Ovary (tissue), 9 donors: Measurements from ENCODE around the gene MELK. TPM values are rescaled to one million over a fixed set of nuclear protein-coding genes. Genes with fewer than 3 reads are reported as not detected.
"Not testable (repeated sequence)": the region's sequence is repeated elsewhere in the genome, so short reads cannot be mapped to it uniquely, and the experiment has no call there.

Experiments used
- DNase-seq, 5 donors: peaks; one replicate each; pipeline ENCODE4 v3.0.0-alpha.2; 2019 to 2020
- H3K27ac ChIP-seq, 2 donors: fragments of 200-600 bp; one replicate each; pipeline versions ENCODE4 v1.5.1 to v1.8.0; 2019 to 2022
- H3K27me3 ChIP-seq: fragments of 200-600 bp; one replicate; pipeline ENCODE4 v1.8.0; 2022
- H3K36me3 ChIP-seq: fragments of 200-600 bp; sonication (generic); one replicate; pipeline ENCODE4 v1.5.1; 2019
- H3K4me1 ChIP-seq: one replicate; pipeline ENCODE4 v1.8.1; 2013; ENCODE audit warnings: mild to moderate bottlenecking, moderate library complexity; ENCODE audit not compliant: insufficient read depth
- H3K4me3 ChIP-seq: fragments of 200-600 bp; sonication (generic); one replicate; pipeline ENCODE4 v1.5.1; 2017
- H3K9me3 ChIP-seq, 2 donors: fragments of 200-600 bp in 1 of 2; sonication (generic) in 1 of 2; one replicate each; pipeline versions ENCODE4 v1.5.1 to v1.8.1; 2013 to 2019; ENCODE audit warnings: mild to moderate bottlenecking in 1 of 2, moderate library complexity in 1 of 2
- CTCF ChIP-seq, 3 donors: fragments of 450-650 bp in 2 of 3; fragments of 200-600 bp in 1 of 3; IDR thresholded peaks; one replicate each; pipeline versions ENCODE4 v1.5.1 to v1.8.0; 2016 to 2022; ENCODE audit warnings: antibody characterized with exemption in 3 of 3, mild to moderate bottlenecking in 1 of 3
- EP300 ChIP-seq: sonication (generic); formaldehyde crosslinking; IDR thresholded peaks from one replicate; pipeline ENCODE4 v1.6.1; 2017; ENCODE audit warnings: antibody characterized with exemption
- POLR2A ChIP-seq: fragments of 450-650 bp; IDR thresholded peaks from one replicate; pipeline ENCODE4 v1.6.1; 2017; ENCODE audit warnings: antibody characterized with exemption, mild to moderate bottlenecking, moderate library complexity
- WGBS, 3 donors: extraction: QIAGEN DNeasy Blood & Tissue Kit in 1 of 3; methylation state at CpG; one replicate each; pipeline versions ENCODE4 v1.1.5 to v1.1.7; 2013 to 2017; 5-methylcytosine and 5-hydroxymethylcytosine counted together
- intact Hi-C, 4 donors: fragments of 100-400 bp; cut with DNase I; formaldehyde crosslinking; loops; one replicate each; pipeline versions ENCODE4 v1.11.0 to v1.15.1; 2022 to 2023
- polyA plus RNA-seq, 2 donors: library from polyadenylated mRNA; stranded (reverse); fragments of 200-250 nt in 1 of 2; fragments of 350-450 nt in 1 of 2; fragmentation: Illumina TruSeq in 1 of 2; extraction: RNeasy Lipid Tissue Mini Kit (QIAGEN cat#74804) in 1 of 2; gene quantifications; one replicate each; pipeline ENCODE4 v1.2.3, GENCODE V29; 2013 to 2014
- total RNA-seq, 7 donors: library from RNA; depleted of rRNA in 2 of 7; stranded (reverse); fragments of >200 nt in 2 of 7; fragmentation: NEBNext Ultra II Directional in 3 of 7; extraction: Animal tissue kit (Norgen Biotek cat#: 25700) in 3 of 7; gene quantifications; one replicate each; pipeline versions ENCODE4 v1.1.0 to v1.2.4, GENCODE V29; 2016 to 2023
- donor health status: DM: no; HTN: no; CAD: no; lungs with moderate emphysema.
- donor health status: DM: no; HTN: no; CAD: no.
- donor health status: Bipolar disorder and iron deficiency.
- donor health status: DM: yes; HTN: yes; CAD: no.
- donor health status: DM: no; HTN: no; CAD: no.
- donor health status: DM: yes; HTN: yes; CAD: no.

The MELK gene
- total and polyA plus RNA-seq, 9 donors: 0.25 to 1.3 (median 0.69) TPM; not detected in 2

DNA sequence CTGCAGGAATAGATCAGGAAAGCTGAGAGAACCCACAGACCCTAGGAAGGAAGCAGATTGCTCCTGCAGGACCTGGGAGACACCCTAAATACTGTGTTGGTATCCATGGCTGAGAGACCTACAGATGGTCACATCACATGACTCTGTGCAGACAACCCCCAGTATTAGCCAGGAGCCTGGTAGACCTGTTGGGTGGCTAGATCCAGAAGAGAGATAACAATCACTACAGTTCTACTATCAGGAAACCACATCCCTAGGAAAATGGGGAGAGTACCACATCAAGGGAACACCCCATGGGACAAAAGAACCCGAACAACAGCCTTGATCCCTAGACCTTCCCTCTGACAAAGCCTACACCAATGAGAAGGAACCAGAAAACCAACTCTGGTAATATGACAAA, 24.2 kb upstream of the MELK start:
- TF ChIP-seq CTCF (IDR thresholded peaks at IDR 0.05) (no peak), POLR2A (no peak), EP300 (no peak)
- peaks cover 1% of the 10 kb centered on the region for H3K4me1 ChIP-seq
- 56 to 79% (median 77%) methylated on average over 1 of the region's 1 CpG for WGBS, 3 donors
- H3K4me3 ChIP-seq: no peak overlapping the region
- H3K27ac ChIP-seq: no peak overlapping the region
- intact Hi-C loops: no loop called here
- no peaks in the 10 kb centered on the region for H3K27me3 ChIP-seq
- H3K9me3 ChIP-seq: no peaks in the 10 kb centered on the region
- no peak for DNase-seq
- no peaks in the 10 kb centered on the region for H3K36me3 ChIP-seq

GRCh38 chr9:36550135-36550534, 22.6 kb upstream of the MELK start:
- WGBS, 3 donors: 92 to 95% (median 94%) methylated on average over 8 of the region's 8 CpGs
- no peak for DNase-seq
- TF ChIP-seq POLR2A (no peak), CTCF (IDR thresholded peaks at IDR 0.05) (no peak), EP300 (no peak)
- Histone ChIP-seq H3K4me3 (no peak overlapping the region), H3K27ac (no peak overlapping the region), H3K36me3 (no peaks in the 10 kb centered on the region), H3K27me3 (no peaks in the 10 kb centered on the region), H3K4me1 (no peaks in the 10 kb centered on the region), H3K9me3 (no peaks in the 10 kb centered on the region)
- intact Hi-C loops: no loop called here

DNA sequence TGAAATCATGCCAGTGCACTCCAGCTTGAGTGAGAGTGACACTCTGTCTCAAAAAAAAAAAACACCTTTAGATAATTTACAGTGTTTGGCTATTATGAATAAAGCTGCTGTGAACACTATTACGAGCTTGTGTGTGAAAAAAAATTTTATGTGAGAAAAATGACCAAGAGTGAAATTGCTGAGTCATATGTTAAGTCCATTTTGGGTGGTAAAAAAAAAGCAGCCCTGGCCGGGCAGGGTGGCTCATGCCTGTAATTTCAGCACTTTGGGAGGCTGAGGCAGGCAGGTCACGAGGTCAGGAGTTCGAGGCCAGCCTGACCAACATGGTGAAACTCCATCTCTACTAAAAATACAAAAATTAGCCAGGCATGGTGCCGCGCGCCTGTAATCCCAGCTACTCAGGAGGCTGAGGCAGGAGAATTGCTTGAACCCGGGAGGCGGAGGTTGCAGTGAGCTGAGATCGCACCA, 22.0 kb upstream of the MELK start:
- H3K4me3 ChIP-seq, H3K36me3 ChIP-seq, intact Hi-C loops, DNase-seq, H3K4me1 ChIP-seq, H3K9me3 ChIP-seq, H3K27me3 ChIP-seq, H3K27ac ChIP-seq: not testable (repeated sequence)
- WGBS, 3 donors: 78 to 84% (median 82%) methylated on average over 10 of the region's 10 CpGs

DNA sequence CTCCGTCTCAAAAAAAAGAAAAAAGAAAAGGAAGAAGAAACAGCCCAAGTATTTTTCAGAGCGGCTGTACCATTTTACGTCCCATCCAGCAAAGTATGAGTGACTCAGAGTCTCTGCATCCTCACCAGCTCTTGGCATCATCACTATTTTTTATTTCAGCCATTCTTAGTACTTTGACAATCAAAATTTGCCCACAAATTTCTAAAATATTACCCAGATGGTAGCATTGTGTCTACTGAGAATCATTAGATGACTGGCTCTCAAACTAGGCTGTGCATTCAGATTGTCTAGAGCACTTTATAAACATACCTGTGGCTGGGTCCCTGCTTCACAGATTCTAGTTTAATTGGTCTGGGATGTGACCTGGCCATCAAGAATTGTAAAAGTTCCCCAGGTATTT, 21.6 kb upstream of the MELK start:
- H3K9me3 ChIP-seq: no peaks in the 10 kb centered on the region
- H3K27me3 ChIP-seq: no peaks in the 10 kb centered on the region
- H3K36me3 ChIP-seq: no peaks in the 10 kb centered on the region
- H3K27ac ChIP-seq: no peak overlapping the region
- DNase-seq: no peak
- H3K4me3 ChIP-seq: no peak overlapping the region
- TF ChIP-seq EP300: no peak
- no peak for TF ChIP-seq POLR2A
- WGBS, 3 donors: 76 to 88% (median 85%) methylated on average over 3 of the region's 3 CpGs
- intact Hi-C loops: no loop called here
- no peaks in the 10 kb centered on the region for H3K4me1 ChIP-seq

DNA sequence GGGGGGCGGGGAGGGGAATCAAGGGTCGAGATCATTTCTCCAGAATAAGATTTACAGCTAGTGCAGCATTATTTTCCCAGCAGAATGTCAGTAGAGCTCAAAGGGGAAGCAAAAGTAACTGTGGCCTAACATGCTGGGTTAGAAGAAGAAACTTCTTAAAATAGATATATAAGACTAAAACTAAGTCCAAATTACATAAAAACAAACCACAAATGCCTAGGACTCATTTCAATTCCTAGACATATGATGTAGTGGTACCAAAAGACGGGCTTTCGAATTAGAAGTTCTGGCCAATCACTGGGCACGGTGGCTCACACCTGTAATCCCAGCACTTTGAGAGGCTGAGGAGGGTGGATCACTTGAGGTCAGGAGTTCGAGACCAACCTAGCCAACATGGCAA, 20.8 kb upstream of the MELK start:
- Histone ChIP-seq H3K4me1 (no peaks in the 10 kb centered on the region), H3K27me3 (no peaks in the 10 kb centered on the region), H3K36me3 (no peaks in the 10 kb centered on the region), H3K27ac (no peak overlapping the region), H3K9me3 (no peaks in the 10 kb centered on the region), H3K4me3 (no peak overlapping the region)
- WGBS, 3 donors: 86 to 89% (median 88%) methylated on average over 6 of the region's 6 CpGs
- no peak for TF ChIP-seq POLR2A
- no peak for DNase-seq
- intact Hi-C loops: no loop called here

DNA sequence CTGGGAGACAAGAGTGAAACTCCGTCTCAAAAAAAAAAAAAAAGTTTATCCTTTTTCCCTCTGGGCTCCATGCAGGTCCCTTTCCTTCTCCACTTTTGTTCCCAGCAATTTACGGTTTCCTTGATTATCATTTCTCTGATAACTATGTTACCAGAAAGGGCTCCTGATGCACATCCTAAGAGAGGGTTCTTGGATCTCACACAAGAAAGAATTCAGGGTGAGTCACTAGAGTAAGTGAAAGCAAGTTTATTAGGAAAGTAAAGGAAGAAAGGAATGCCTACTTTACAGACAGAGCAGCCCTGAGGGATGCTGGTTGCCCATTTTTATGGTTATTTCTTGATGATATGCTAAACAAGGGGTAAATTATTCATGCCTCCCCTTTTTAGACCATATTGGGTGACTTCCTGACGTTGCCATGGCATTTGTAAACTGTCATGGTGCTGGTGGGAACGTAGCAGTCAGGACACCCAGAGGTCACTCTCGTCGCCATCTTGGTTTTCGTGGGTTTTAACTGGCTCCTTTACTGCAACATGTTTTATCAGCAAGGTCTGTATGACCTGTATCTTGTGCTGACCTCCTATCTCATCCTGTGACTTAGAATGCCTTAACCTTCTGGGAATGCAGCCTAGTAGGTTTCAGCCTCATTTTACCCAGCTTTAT, 13.5 kb upstream of the MELK start:
- TF ChIP-seq POLR2A: no peak
- no peak for TF ChIP-seq EP300
- TF ChIP-seq CTCF (IDR thresholded peaks at IDR 0.05): no peak
- no peaks in the 10 kb centered on the region for H3K9me3 ChIP-seq
- no peaks in the 10 kb centered on the region for H3K36me3 ChIP-seq
- no peak overlapping the region for H3K27ac ChIP-seq
- WGBS, 3 donors: 65 to 71% (median 67%) methylated on average over 7 of the region's 7 CpGs
- no peaks in the 10 kb centered on the region for H3K27me3 ChIP-seq
- H3K4me1 ChIP-seq: no peaks in the 10 kb centered on the region
- DNase-seq: no peak
- intact Hi-C loops: loop anchor here in 3 of 4 donors (5.0 kb wide), 1 partner anchor 152 kb away; no protein-coding TSS in a partner anchor
- H3K4me3 ChIP-seq: no peak overlapping the region
